ENCODE data around the gene CD8A. TPM values are rescaled to one million over a fixed set of nuclear protein-coding genes. Genes with fewer than 3 reads are reported as not detected.

Gene CD8A
- total and polyA plus RNA-seq, 2 of the 8 experiments (the other 6 are each of a cell fraction or from before 2014, with no cell fraction given), result 0.14 to 0.39 TPM

DNA sequence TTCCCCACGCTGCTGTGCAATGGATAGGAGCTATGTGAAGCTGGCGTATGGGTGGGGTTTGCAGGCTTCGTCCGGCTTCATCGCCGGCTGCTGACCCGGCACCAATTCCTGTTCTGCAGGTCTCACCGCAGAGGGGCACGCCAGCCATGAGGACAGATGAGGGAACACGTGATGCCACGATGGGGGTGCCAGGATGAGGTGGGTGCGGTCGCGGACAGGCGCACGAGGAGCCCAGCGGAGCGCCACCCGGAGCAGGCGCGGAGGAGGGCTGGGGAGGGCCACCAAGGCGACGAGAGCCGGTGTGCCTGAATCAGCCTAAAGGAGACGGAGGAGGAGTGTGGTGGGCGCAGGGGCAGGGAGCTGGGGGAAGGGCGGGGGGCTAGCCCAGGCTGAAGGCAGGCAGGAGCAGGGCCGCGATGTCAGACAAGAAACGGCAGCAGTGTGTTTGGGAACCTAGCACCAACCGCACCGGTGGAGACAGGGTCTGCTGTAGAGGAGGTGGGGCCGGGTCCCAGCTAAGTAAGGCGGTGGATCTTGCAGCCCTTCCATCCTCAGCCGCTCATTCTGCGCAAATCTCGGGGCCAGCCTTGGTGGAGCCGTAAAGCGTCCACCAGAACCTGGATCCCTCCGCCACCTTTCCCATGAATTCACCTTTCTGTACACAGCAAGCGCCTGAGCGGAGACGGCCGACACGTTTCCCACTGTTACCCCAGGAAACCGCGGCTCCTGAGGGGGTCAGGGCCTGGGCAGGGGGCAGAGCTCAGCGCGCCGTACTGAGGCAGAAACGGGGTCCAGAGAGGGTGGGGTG, 17.0 kb upstream of the CD8A start:
- peak overlapping the region in 1 of 4 experiments; percentile 13; a peak in 2 of 7 replicates for H3K9ac ChIP-seq (replicated peaks in 1 of 4; ENCODE audit: extremely low read depth in 1 of 4, low read depth in 3 of 4, low read length in 3 of 4)
- no peak overlapping the region for H3K14ac ChIP-seq (ENCODE audit: insufficient read length)
- H3K56ac ChIP-seq (replicated peaks; ENCODE audit: insufficient read length, low read depth, low read length), result no peak overlapping the region
- no peaks in the 10 kb centered on the region for H3K36me3 ChIP-seq (ENCODE audit: control insufficient read depth in 2 of 4, insufficient read depth in 4 of 4, low read length in 3 of 4)
- no peak overlapping the region for H3K23ac ChIP-seq (ENCODE audit: insufficient read length)
- CTCF ChIA-PET (ENCODE audit: partially characterized antibody), result interaction anchor here (0.6 to 1.8 kb wide), 11 partner anchors 10 to 43 kb away, joined by 3 to 7 read pairs (median 3); no protein-coding TSS in a partner anchor
- POLR2A ChIA-PET (ENCODE audit: partially characterized antibody), result interaction anchor here (1.0 to 1.6 kb wide), 4 partner anchors 17 to 366 kb away, joined by 3 to 5 read pairs (median 3); partner anchors contain the start of gene KDM3A
- H2BK15ac ChIP-seq (ENCODE audit: low read length), result peak overlapping the region; percentile 46; the same call in 1 of the 2 replicates
- H4K91ac ChIP-seq (replicated peaks; ENCODE audit: insufficient read length, low read length), result no peak overlapping the region
- FAIRE-seq (no peak), DNase-seq (ENCODE audit: low read depth in 1 of 2, low spot score in 2 of 2) (peak in 1 of 2 experiments; percentile 73)
- H3K27ac ChIP-seq (ENCODE audit: low read depth, low read length), result no peak overlapping the region
- no peaks in the 10 kb centered on the region for H4K20me1 ChIP-seq (replicated peaks in 1 of 2; ENCODE audit: control insufficient read depth in 1 of 2, insufficient read depth in 2 of 2, low read length in 2 of 2)
- no peaks in the 10 kb centered on the region for H3K9me3 ChIP-seq (ENCODE audit: insufficient read depth in 2 of 2, low read depth in 1 of 2, low read length in 1 of 2)
- no peak overlapping the region for H2AK5ac ChIP-seq (ENCODE audit: low read depth, low read length)
- H2BK120ac ChIP-seq (replicated peaks; ENCODE audit: low read depth, low read length), result no peak overlapping the region
- no peak overlapping the region for H3K4ac ChIP-seq (replicated peaks; ENCODE audit: insufficient read length, low read depth, low read length)
- peak overlapping the region; percentile 46; the same call in 1 of the 2 replicates for H2BK12ac ChIP-seq (ENCODE audit: low read depth, low read length)
- H3K79me1 ChIP-seq (ENCODE audit: low read depth, low read length), result no peaks in the 10 kb centered on the region
- peak overlapping the region; percentile 19 to 68 (median 46) for H3K4me3 ChIP-seq (ENCODE audit: extremely low read depth in 1 of 4, insufficient read depth in 2 of 4, low read depth in 3 of 4, low read length in 4 of 4)
- peaks cover 8% of the 10 kb centered on the region; the same call in 1 of the 2 replicates for H3K23me2 ChIP-seq (ENCODE audit: low read depth, low read length)
- no peak overlapping the region for H2BK20ac ChIP-seq (ENCODE audit: low read length)
- H2BK5ac ChIP-seq (ENCODE audit: low read depth, low read length), result no peak overlapping the region
- no peak overlapping the region for H4K5ac ChIP-seq (ENCODE audit: insufficient read length, low read depth, low read length)
- peak overlapping the region; percentile 78 to 96 for H3K4me2 ChIP-seq (ENCODE audit: insufficient read depth in 1 of 2, low read depth in 2 of 2, low read length in 2 of 2)
- WGBS, 2 experiments (ENCODE audit: extremely low coverage in 1 of 2, insufficient coverage in 1 of 2, insufficient read length in 1 of 2, insufficient replicate concordance in 2 of 2, low coverage in 1 of 2, low lambda C conversion rate in 2 of 2, missing lambda C conversion rate in 1 of 2), result 3% methylated on average over 41 of the region's 51 CpGs; no CpG with 5 or more reads in 1 of the 2 experiments
- H4K8ac ChIP-seq (ENCODE audit: extremely low read depth, insufficient read depth, low read length), result no peak overlapping the region
- H3K4me1 ChIP-seq (replicated peaks in 1 of 4; ENCODE audit: control insufficient read depth in 3 of 4, insufficient read depth in 4 of 4, low read length in 3 of 4), result peaks cover 0 to 3% (median 1%) of the 10 kb centered on the region in 4 experiments; a peak in 1 of 7 replicates
- peaks cover 0 to 20% (median 12%) of the 10 kb centered on the region in 4 experiments; a peak in 5 of 7 replicates for H3K27me3 ChIP-seq (replicated peaks in 1 of 4; ENCODE audit: control insufficient read depth in 3 of 4, extremely low read depth in 1 of 4, insufficient read depth in 3 of 4, low read length in 3 of 4)
- no peaks in the 10 kb centered on the region for H3K79me2 ChIP-seq (ENCODE audit: control insufficient read depth in 1 of 2, insufficient read depth in 2 of 2, low read length in 2 of 2)
- H2AFZ ChIP-seq (ENCODE audit: low read length), result peak overlapping the region; percentile 82
- 0 out of 2 replicates have a peak overlapping the region, but pooled peaks have one; percentile 24 for H3K18ac ChIP-seq (ENCODE audit: extremely low read depth, low read length)
- TF ChIP-seq EZH2 (IDR thresholded peaks at IDR 0.05; ENCODE audit: low read depth, low read length, severe bottlenecking), result no peak
- no peak for TF ChIP-seq SP2 (IDR thresholded peaks at IDR 0.05; ENCODE audit: low read length)
- TF ChIP-seq, protein P1, sequence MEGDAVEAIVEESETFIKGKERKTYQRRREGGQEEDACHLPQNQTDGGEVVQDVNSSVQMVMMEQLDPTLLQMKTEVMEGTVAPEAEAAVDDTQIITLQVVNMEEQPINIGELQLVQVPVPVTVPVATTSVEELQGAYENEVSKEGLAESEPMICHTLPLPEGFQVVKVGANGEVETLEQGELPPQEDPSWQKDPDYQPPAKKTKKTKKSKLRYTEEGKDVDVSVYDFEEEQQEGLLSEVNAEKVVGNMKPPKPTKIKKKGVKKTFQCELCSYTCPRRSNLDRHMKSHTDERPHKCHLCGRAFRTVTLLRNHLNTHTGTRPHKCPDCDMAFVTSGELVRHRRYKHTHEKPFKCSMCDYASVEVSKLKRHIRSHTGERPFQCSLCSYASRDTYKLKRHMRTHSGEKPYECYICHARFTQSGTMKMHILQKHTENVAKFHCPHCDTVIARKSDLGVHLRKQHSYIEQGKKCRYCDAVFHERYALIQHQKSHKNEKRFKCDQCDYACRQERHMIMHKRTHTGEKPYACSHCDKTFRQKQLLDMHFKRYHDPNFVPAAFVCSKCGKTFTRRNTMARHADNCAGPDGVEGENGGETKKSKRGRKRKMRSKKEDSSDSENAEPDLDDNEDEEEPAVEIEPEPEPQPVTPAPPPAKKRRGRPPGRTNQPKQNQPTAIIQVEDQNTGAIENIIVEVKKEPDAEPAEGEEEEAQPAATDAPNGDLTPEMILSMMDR (IDR thresholded peaks at IDR 0.05; ENCODE audit: control extremely low read depth in 1 of 3, insufficient read depth in 1 of 3, low read depth in 1 of 3, low read length in 3 of 3), result no peak
- no peak for TF ChIP-seq TEAD4 (IDR thresholded peaks at IDR 0.05; ENCODE audit: low read depth, low read length)
- TF ChIP-seq ZNF274 (IDR thresholded peaks at IDR 0.05; ENCODE audit: borderline replicate concordance, extremely low read depth, low read length), result no peak
- no peak for TF ChIP-seq TAF7 (optimal IDR thresholded peaks at IDR 0.05; ENCODE audit: borderline replicate concordance, low read depth, low read length)
- TF ChIP-seq POLR2A (IDR thresholded peaks at IDR 0.05; ENCODE audit: control extremely low read depth in 1 of 2, low read depth in 2 of 2, low read length in 2 of 2), result no peak; a peak in 1 of 3 replicates
- TF ChIP-seq TAF1 (IDR thresholded peaks at IDR 0.05; ENCODE audit: low read depth, low read length), result peak; percentile 58; the same call in 1 of the 2 replicates
- no peak for TF ChIP-seq BCL11A (IDR thresholded peaks at IDR 0.05; ENCODE audit: low read depth in 2 of 2, low read length in 2 of 2)
